Fibroblast of lung (primary cell): Measurements from ENCODE around the gene ANKRD44. TPM values are rescaled to one million over a fixed set of nuclear protein-coding genes. Genes with fewer than 3 reads are reported as not detected.

ENCODE experiments used
- DNase-seq, 2 donors: peaks; one replicate each; pipeline versions ENCODE4 v3.0.0 to v3.0.0-alpha.2; 2010; ENCODE audit warnings: low read depth in 2 of 2
- H2AFZ ChIP-seq: 2 replicates; pipeline ENCODE4 v1.5.1; 2012; ENCODE audit warnings: low read length, control low read depth, inconsistent platforms
- H3K27ac ChIP-seq: 2 replicates; pipeline ENCODE4 v1.5.1; 2011; ENCODE audit warnings: low read length, control low read depth; ENCODE audit not compliant: insufficient read depth
- H3K27me3 ChIP-seq: 2 replicates; pipeline ENCODE4 v1.5.1; 2011; ENCODE audit warnings: mild to moderate bottlenecking, low read length; ENCODE audit not compliant: control insufficient read depth, insufficient read depth
- H3K36me3 ChIP-seq: 2 replicates; pipeline ENCODE4 v1.5.1; 2011; ENCODE audit warnings: low read length; ENCODE audit not compliant: control insufficient read depth, insufficient read depth
- H3K4me1 ChIP-seq: 2 replicates; pipeline ENCODE4 v1.5.1; 2011; ENCODE audit warnings: low read length; ENCODE audit not compliant: control insufficient read depth, insufficient read depth; ENCODE audit errors: extremely low read depth
- H3K4me2 ChIP-seq: 2 replicates; pipeline ENCODE4 v1.5.1; 2011; ENCODE audit warnings: low read length, control low read depth; ENCODE audit not compliant: insufficient read depth; ENCODE audit errors: extremely low read depth
- H3K4me3 ChIP-seq, 4 experiments: fragments of 200-600 bp in 1 of 4; sonication (generic) in 1 of 4; replicated peaks in 1 of 4; 2 replicates each; pipeline ENCODE4 v1.5.1; 2011 to 2016; ENCODE audit warnings: low read length in 4 of 4, low read depth in 3 of 4, mild to moderate bottlenecking in 3 of 4, control low read depth in 2 of 4, inconsistent platforms in 1 of 4, mixed read lengths in 1 of 4; ENCODE audit not compliant: insufficient read depth in 1 of 4; ENCODE audit errors: control extremely low read depth in 1 of 4
- H3K79me2 ChIP-seq: 2 replicates; pipeline ENCODE4 v1.5.1; 2012; ENCODE audit warnings: mild to moderate bottlenecking, low read length, inconsistent platforms; ENCODE audit not compliant: control insufficient read depth, insufficient read depth
- H3K9ac ChIP-seq: 2 replicates; pipeline ENCODE4 v1.5.1; 2011; ENCODE audit warnings: mild to moderate bottlenecking, low read length, control low read depth; ENCODE audit not compliant: insufficient read depth
- H3K9me3 ChIP-seq: 2 replicates; pipeline ENCODE4 v1.5.1; 2012; ENCODE audit warnings: low read depth, low read length; ENCODE audit not compliant: control insufficient read depth, insufficient read depth
- H4K20me1 ChIP-seq: 2 replicates; pipeline ENCODE4 v1.5.1; 2011; ENCODE audit warnings: low read length; ENCODE audit not compliant: control insufficient read depth, insufficient read depth; ENCODE audit errors: extremely low read depth
- CTCF ChIP-seq, 2 donors: IDR thresholded peaks in 1 of 2; conservative IDR thresholded peaks in 1 of 2; 1 replicate in 1 of 2; 2 replicates in 1 of 2; pipeline ENCODE4 v1.5.1; 2011 to 2012; ENCODE audit warnings: low read length in 2 of 2, control low read depth in 1 of 2, inconsistent platforms in 1 of 2, low read depth in 1 of 2, mild to moderate bottlenecking in 1 of 2
- EZH2 ChIP-seq: IDR thresholded peaks from 2 replicates; pipeline ENCODE4 v1.5.1; 2012; ENCODE audit warnings: low read length, control low read depth, mild to moderate bottlenecking; ENCODE audit errors: missing control alignments
- polyA plus RNA-seq, 2 donors: library from polyadenylated mRNA; depleted of rRNA in 1 of 2; stranded (reverse) in 1 of 2; unstranded in 1 of 2; fragments of >200 nt; gene quantifications; 2 replicates each; pipeline ENCODE4 v1.2.1, GENCODE V29; 2011 to 2012; ENCODE audit warnings: missing spikeins in 1 of 2
- total RNA-seq: library from RNA; depleted of rRNA; stranded (reverse); fragments of >200 nt; gene quantifications from 2 replicates; pipeline ENCODE4 v1.2.1, GENCODE V29; 2014

ANKRD44 gene
- total and polyA plus RNA-seq, 2 donors (not counting 1 experiment from before 2014, with no cell fraction given), result 7.6 to 9.7 TPM

- Histone ChIP-seq H3K27ac (no peak overlapping the region), H3K4me3 (no peak overlapping the region), H3K9ac (no peak overlapping the region), H3K79me2 (no peaks in the 10 kb centered on the region), H3K4me1 (peaks cover 5% of the 10 kb centered on the region), H3K27me3 (peaks cover 4% of the 10 kb centered on the region), H4K20me1 (no peaks in the 10 kb centered on the region), H3K36me3 (no peaks in the 10 kb centered on the region), H3K9me3 (no peaks in the 10 kb centered on the region), H2AFZ (no peak overlapping the region), H3K4me2 (no peak overlapping the region)
- TF ChIP-seq CTCF (conservative IDR thresholded peaks at IDR 0.05 in 1 of 2, IDR thresholded peaks at IDR 0.05 in 1 of 2; ENCODE audit: low read depth in 1 of 2, low read length in 2 of 2) (no peak), EZH2 (no peak)
- DNase-seq, result no peak
Observed at GRCh38 chr2:197315371-197315770, 4.8 kb upstream of the ANKRD44 start.

GRCh38 chr2:197312186-197312585 is 1.6 kb upstream of the ANKRD44 start:
- Histone ChIP-seq H3K4me3 (no peak overlapping the region), H3K36me3 (no peaks in the 10 kb centered on the region), H3K27me3 (peaks cover 4% of the 10 kb centered on the region), H3K27ac (no peak overlapping the region), H3K4me2 (no peak overlapping the region), H3K79me2 (no peaks in the 10 kb centered on the region), H4K20me1 (no peaks in the 10 kb centered on the region), H2AFZ (no peak overlapping the region), H3K9ac (no peak overlapping the region), H3K9me3 (no peaks in the 10 kb centered on the region), H3K4me1 (peaks cover 5% of the 10 kb centered on the region)
- no peak for TF ChIP-seq EZH2
- TF ChIP-seq CTCF (conservative IDR thresholded peaks at IDR 0.05 in 1 of 2, IDR thresholded peaks at IDR 0.05 in 1 of 2; ENCODE audit: low read depth in 1 of 2, low read length in 2 of 2), result no peak
- no peak for DNase-seq

GRCh38 chr2:197311421-197312033 is 947 bp upstream of the ANKRD44 start:
- no peak overlapping the region for H3K27ac ChIP-seq

More at GRCh38 chr2:197311421-197312033, 947 bp upstream of the ANKRD44 start:
- peak overlapping the region; percentile 89 for H3K4me2 ChIP-seq
- peak in 1 of 2 donors; percentile 56 for DNase-seq
- H3K36me3 ChIP-seq, result no peaks in the 10 kb centered on the region
- H3K4me1 ChIP-seq, result peaks cover 5% of the 10 kb centered on the region
- H3K79me2 ChIP-seq, result no peaks in the 10 kb centered on the region
- no peaks in the 10 kb centered on the region for H3K9me3 ChIP-seq
- TF ChIP-seq CTCF (conservative IDR thresholded peaks at IDR 0.05 in 1 of 2, IDR thresholded peaks at IDR 0.05 in 1 of 2; ENCODE audit: low read depth in 1 of 2, low read length in 2 of 2), result no peak
- TF ChIP-seq EZH2, result no peak
- peak overlapping the region; percentile 88 for H2AFZ ChIP-seq
- peaks cover 4% of the 10 kb centered on the region for H3K27me3 ChIP-seq
- H3K9ac ChIP-seq, result no peak overlapping the region
- no peaks in the 10 kb centered on the region for H4K20me1 ChIP-seq
- H3K4me3 ChIP-seq, result peak overlapping the region; percentile 38 to 69 (median 57)
